ENCODE data around the gene KAT2B.

The KAT2B gene

DNA sequence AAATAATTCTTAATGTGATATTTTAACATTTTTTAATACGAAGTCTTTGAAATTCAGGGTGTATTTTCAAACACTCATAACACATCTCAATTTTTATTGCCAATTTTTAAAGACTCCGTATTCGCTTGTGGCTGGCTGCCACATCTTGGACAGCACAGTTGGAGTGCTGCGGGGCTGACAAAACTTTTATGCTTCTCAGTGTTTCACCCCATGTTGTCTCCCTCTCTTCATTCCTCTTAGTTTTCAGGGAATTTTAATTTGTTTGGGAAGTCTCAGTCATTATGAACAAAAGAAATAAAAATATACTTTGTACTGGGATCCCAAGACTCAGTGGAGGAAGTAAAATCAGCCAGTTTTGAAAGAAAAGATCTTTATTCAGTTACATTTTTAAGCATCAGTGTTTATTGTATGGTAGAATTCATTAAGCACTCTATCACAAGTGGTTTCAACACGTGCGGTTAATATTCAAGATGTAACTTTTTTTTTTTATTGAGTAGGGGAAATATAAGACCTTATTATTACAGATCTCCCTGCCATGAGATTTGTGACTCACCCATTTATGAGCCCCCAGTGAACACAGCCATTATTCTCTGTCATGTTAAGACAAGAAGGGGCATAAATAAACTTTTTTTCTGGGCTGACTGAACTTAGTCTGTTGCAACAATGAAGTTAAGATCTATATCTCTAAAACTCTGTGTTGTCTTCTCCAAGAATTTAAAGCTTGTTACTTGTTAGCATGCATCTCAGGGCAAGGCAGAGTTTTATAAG, 26.8 kb downstream of the KAT2B start:
- no peak for DNase-seq

DNA sequence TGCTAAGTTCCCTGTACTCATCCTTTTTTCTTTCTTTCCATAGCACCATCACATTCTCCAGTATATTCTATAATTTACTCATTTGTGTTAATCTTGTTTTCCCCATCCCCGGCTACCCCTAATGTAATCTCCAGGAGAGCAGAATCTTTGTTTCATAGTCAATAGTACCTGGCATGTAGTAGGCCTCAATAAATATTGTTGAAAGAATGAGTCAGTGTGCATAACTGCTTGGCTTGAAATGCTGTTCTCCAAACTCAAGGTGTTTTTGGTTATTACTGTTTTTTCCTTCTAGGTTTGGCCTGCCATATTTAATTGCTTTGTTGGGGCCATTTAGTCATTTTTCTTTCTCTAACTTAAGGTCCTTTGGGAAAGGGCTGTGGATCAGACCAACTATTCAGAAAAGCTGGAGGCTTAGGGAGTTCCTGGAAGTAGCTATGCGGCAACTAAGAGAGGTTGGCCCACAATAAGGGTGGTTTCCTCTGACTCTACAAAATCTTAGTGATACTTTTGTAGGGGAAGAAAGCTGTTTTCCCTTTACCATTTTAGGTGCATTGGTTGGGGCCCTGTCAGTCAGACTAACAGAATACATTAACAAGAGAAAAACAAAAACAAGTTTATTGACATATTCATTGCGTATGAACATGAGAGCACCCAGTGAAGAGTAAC, 28.4 kb downstream of the KAT2B start:
- DNase-seq = no peak

DNA sequence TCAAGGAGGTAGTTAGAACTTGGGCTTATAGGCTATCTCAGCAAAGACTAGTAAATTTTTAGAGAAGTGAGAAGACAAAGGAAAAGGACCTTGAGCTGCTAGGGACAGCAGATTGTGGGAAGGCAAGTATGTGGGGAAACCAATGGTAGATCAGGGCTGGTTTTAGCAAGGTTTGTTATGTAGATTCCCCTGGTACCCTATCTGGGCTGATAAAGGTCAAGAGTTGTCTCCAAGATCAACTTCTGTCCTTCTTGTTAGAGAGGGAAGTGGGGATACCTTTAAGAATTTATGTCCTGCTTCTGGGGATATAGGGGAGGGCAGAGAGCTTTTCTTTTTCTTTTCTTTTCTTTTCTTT, 28.9 kb downstream of the KAT2B start:
- DNase-seq = no peak

DNA sequence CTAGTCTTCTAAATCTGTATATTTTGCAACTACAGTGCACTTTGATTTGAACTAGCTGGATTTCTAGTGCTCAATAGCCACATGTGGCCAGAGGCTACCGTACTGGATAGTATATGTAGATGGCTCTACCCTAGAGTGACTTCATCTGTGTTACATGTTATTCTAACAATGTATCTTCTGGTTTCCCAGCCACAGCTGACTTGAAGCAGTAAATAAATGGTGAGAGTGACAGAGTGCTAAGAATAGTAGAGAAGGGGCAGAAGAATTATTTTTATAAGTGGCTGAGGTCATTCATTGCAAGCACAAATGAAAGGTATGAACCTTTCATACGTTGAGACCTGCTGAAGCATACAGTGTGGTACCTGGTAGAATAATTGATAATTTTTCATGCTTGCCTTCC, 30.9 kb downstream of the KAT2B start:
- no peak for DNase-seq

DNA sequence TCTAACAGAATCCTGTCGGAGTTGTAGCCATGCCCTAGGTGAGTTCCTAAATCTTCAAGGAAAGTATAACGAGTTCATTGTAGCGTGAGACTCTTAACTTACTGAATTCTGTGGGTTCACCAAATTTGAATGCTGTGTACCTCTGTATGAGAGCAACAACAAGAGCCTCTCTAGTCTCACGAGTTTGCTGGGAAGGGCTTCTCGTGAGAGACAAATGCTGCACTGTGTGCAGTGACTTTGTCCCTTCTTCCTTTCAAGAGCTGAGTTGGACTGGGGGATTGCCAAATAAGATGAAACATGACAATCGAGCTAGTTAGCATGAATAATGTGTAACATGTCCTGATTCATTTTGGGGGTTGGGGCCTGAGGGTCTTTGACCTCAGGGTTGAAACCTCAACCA, 32.2 kb downstream of the KAT2B start:
- DNase-seq = no peak

DNA sequence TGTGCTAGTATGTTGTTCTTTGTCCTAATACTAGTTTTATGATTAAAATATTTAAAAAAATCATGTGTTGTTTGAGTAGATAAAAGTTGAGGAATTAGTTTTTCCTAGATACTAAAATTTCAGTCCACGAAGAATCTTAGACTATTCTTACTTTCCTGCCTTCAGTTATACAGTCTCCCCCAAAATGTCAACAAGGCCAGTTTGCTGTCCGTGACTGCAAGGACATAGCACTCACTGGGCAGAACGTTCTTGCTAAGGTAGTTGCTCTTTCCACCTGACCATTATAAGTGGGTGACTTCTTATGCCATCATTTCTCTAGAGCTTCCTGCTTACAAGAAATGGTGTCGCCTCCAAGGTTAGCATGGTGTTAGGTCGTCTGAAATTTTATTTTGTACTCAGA, 32.8 kb downstream of the KAT2B start:
- DNase-seq = no peak

DNA sequence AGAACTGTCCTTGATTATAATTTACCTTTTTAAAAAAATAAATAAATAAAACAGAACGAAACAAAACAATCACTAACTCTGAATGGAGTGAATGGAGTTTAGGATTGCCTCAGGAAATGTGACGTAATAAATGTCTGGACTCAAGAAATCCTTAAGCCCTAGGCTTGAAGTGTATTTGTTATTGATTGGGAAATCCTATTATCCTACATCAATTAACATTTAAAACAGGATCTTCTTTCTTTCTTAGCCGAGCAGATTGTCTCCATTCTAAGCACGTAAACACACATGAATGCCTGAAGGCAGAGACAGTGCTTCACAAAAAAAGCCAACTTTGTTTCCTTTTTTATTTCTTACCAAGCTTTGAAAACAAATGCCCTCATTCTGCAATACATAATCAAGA, 33.4 kb downstream of the KAT2B start:
- no peak for DNase-seq

DNA sequence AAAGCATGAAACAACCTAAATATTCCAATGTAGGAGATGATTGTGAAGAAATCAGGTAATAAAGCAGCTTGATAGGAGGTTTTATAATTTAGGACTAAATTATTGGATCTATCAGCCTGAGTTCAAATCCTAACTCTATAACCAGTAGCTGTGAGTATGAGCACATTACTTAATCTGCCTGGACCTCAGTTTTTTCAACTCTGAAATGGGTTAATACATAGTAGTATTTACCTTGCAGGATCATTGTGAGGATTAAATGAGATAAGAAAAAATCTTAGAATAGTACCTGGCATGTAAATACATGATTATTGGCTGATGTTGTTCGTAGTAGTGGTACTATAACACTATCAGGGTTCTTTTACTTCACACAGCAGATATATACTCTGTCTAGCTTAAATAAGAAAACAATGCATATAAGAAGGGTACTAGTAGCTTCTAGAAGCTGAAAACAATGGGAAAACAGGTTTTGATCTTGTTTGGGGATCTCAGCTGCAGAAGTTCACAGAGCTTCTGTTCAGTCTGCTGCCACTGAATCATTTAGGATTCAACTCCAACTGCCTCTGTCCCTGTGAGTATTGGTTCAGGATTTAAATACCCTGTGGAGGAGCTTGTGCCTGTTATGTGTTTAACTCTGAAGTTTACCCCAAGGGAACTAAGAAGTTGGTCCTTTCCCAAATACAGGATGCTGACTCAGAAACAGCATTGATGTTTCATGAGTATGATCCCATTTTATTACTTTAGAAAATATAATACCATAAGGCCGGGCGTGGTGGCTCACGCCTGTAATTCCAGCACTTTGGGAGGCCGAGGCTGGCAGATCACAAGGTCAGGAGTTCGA, 34.2 kb downstream of the KAT2B start:
- no peak for DNase-seq

DNA sequence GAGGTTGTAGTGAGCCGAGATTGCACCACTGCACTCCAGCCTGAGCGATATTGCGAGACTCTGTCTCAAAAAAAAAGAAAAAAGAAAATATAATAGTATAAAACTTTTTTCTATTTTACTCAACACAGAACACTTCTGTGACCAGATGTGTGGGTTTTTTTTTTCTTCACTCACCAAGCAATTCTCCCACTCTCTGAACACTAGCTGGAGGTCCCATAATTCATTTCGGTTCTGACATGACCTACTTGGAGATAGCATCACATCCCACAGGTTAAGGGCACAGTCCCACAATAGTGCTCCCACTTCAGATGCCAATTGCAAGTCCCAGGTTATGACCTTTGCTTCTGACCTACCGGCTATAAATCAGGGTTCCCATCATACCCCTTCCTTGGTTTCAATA, 35.0 kb downstream of the KAT2B start:
- DNase-seq = no peak

DNA sequence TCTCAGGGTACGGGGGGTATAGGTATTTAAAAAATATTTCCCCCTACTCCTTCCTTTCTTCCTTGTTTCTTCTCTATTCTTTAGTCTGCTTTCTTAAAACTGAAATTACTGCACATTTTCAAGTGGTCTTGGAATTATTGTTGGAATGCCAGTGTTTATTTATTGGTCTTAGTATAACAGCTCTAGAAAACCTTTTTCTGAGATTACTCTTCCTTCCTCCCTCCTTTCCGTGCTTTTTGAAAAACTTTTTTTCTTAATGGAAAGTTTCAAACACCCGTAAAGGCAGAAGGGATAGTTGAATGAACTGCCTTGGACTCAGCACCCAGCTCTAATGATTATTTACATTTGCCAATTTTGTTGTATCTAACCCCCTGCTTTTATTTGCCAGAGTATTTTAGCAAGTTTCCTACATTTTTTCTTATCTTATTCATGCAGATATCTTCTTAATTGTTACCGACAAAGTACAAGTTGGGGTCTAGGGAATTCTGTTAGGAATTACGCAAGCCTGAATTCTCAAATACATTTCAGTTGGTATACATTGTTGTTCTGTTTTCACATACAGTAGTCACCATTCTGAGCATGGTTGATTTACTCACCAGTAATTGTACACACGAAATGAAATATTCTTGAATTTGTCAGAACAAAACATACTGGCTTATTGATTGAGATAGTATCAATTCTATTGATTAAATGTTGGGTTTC, 36.2 kb downstream of the KAT2B start:
- no peak for DNase-seq

DNA sequence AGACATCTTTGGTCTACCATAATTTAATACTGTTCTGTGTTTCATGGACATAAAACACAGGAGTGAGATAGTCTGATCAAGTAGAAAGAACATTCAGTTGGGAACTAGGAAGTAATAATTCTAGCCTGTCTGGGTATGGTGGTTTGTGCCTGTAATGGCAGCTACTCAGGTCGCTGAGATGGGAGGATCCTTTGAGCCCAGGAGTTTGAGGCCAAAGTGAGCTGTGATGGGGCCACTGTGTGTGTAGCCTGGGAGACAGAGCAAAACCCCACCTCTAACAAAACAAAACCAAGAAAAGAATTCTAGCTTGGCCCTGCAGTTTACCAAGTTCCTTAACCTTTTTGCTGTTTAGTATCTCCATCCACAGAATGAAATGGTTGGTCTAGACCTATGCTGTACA, 36.8 kb downstream of the KAT2B start:
- no peak for DNase-seq

DNA sequence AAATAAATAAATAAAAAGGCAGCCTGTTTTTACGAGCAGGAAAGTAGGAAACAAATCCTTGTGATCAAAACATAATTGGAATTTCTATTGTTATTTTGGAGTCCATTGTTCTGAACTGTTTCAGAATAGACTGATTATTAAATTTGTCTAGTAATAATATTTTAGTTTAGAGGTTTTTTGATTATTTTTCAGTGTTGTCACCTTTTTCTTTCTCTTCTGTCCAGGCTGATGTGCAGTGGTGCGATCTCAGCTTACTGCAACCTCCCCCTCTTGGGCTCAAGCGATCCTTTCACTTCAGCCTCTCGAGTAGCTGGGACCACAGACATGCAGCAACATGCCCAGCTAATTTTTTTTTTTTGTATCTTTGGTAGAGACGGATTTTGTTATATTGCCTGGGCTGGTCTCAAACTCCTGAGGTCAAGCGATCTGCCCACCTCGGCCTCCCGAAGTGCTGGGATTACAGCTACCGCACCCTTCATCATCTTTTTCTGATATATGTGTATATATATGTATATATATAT, 38.0 kb downstream of the KAT2B start:
- no peak for DNase-seq

DNA sequence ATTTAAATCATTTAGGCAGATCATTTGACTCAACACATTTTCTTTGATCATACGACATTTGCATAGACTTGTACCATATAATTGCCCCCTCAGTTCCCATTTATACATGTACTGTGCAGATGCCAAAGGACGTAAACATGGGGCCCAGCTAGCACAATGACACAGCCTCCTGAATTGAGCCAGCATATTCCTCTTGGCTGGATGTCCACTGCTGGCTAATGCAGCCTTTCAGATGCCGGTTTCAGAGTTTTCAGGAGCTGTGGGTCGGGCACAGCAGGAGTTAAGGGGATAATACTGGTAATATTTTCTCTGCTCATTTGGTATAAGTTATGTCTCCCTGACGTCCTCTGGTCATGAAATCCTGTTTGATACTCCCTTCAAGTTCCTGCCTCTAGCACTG, 39.4 kb downstream of the KAT2B start:
- no peak for DNase-seq

DNA sequence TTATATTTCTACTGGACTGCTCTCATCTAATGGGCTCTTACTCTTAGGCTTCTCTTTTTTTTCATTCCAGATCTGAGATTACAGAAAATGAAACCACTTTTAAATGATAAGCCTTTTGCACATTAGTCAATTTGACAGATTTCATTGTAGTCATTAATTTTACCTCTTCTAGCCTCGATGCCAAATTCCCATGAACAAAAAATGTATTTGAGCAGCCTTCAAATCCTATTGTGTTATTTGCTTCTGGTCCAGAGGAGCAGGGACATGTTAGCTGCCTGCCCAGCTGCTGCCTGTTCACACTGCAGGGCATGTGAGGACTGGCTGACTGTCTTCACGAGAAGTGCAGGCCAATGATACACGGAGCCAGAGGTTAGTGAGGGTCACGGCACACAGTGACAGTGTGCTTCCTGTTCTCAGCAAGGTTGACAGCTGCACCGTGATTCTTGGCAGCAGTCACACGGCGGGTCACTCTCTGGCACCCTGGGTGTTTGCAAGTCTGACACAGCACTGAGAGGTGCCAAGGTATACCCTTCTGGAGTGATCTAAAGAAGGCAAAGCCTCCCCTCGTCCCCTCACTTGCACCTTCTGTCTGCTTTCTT, 40.8 kb downstream of the KAT2B start:
- DNase-seq = peak; percentile 42

DNA sequence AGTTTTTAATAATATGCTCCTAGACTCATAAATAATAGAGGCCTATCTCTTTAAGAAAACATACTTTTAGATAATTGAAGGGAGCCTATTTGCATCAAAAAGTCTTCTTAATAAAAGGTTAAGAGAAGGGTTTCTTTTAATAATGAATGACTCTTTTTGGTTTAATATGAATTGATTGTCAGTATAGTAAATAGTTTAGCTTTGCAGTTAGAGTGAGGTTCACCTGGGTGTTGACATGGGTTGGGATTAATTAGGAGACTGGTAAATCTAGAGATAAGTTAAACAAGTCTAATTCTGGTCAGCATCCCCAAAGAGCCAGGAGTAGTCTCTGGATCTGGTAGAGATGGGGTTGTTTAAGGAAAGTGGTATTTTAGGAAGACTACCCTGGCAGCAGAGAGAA, 43.0 kb downstream of the KAT2B start:
- no peak for DNase-seq

DNA sequence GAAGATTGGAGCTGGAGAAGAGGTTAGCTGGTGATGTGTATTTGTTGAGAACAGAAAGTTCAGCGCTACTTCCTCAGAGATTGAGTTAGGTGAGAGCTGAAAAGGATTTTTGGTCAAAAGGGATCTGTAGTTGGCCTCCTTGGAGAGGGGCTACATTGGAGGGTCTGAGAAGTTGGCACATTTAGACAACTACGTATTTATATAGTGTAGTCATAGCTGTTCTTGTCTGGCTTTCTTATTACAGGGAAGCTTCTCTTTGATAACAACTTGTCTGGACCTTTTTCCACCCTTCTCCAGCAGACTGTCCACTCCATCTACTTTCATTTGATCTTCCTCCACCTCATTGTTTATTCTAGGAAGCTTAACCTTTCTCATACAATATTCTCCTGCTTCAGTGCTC, 43.7 kb downstream of the KAT2B start:
- DNase-seq = no peak

DNA sequence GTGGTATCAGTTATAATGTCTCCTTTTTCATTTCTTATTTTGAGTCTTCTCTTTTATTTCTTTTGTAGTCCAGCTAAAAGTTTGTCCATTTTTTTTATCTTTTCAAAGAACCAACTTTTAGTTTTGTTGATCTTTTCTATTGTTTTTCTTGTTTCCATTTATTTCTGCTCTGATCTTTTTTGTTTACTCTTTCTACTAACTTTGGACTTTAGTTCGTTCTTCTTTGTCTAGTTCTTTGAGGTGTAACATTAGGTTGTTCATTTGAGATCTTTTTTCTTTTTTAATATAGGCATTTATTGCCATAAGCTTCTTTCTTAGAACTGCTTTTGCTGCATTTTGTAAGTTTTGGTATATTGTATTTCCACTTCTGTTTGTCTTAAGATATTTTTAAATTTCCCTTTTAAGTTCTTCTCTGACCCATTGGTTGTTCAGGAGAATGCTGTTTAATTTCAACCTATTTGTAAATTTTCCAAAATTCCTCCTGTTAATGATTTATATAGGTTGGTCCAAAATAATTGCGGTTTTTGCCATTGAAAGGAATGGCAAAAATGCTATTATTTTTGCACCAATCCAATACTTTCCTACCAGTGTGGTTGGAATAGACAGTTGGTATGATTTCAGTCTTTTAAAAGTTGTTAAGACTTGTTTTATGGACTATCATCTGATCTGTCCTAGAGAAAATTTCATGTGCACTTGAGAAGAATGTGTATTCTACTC, 51.2 kb downstream of the KAT2B start:
- DNase-seq = no peak

DNA sequence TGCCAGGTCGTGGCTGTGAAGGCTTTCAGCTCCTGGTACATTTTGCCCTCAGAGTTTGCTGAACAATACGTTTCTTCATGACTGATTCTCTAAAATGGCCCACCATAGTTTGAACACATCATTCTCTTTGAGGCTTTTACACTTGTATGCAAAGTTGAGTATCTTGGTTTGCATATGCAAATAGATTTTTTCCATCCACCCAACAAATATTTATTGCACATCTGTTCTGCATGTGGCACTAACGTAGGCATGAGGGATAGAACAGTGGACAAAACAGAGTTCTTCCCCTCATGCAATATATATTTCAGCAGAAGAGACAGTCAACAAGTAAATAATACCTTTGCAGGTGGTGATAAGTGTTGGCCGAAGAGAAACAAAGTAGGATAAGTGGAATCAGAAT, 55.2 kb downstream of the KAT2B start:
- DNase-seq = no peak

DNA sequence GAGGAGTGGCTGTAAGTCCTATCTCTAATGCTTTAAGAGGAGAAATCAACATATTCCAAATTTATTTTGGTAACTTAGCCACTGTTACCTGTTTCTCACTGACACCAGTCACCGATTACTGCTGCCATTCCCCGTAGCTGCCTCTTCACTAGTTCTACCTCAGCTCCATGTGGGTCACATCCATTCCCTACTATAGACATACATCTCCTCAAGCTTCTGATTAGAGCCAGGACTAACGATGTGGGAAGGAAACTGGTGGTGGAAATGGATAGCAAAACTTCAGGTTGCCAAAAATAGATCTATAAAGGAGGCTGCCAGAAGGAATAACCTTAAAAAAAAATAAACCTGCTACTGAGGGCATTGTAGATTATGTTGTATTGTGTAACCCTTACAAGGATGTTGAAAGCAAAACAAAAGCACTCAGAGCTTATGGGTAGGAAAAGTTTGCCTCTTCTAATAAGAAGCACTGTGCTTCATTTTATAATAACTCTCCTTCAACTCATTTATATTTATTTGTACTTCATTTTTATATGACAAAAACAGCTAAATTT, 56.0 kb downstream of the KAT2B start:
- no peak for DNase-seq

DNA sequence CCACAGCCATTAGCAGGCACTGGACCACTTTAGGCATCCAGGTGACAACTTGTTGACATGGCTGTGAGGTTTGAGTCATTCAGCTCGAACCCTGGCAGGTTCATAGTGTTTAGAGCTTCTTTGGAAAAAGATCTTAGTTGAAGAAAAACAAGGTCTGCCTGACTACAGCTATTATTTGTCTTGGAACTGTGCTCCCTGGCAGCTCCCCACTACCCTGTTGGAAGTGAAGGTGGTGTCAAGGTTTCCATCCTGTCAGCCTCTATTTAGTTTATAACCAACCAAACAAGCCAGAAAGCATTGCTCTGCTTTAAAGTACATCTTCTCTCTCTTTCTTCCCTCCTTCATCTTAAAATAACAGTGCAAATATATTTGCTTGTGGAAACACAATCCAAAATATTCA, 56.8 kb downstream of the KAT2B start:
- DNase-seq = no peak

DNA sequence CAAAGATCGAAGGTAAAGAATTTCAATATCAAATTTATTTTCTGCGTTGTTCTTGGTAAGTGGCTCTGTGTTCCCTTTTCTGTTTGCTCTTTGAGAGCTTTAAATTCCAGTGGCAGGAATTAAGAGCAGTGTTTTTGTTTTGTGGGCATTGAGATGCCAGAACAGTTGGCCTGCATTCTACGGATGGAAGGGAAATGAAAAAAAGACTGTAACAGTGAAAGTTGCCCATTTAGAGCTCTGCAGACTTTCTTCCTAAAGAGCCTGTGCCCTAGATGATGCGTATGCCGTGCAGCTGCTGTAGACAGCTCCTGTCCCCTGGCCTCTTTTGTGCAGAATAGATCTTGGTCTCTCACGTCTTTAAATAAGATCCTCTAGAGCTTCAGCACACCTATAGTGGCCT, 58.8 kb downstream of the KAT2B start:
- DNase-seq = no peak

DNA sequence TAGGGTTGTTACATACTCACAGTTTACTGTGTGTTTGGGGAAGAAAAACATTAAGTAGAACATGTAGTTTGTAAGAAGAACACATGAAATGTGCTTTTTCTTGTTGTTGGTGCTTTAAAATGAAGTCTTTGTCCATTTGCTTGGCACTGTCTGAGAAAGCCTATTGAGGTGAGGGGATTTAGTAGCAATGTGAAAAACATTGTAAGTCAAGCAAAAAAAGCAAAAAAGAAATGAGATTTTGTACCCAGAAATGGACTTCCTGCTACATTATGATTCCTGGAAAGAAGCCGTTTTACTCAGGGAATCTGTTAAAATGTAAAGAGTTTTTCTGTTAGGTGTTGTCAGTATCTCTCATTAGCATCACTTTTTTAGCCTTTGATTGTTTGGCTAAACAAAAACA, 59.9 kb downstream of the KAT2B start:
- DNase-seq = no peak
